RPMI7951 (cell line): Measurements from ENCODE around the gene GGCX. TPM values are rescaled to one million over a fixed set of nuclear protein-coding genes. Genes with fewer than 3 reads are reported as not detected.
A peak's percentile ranks its signal among the peaks of the same experiment; 100 is the strongest.
"Not testable (repeated sequence)": the region's sequence is repeated elsewhere in the genome, so short reads cannot be mapped to it uniquely, and the experiment has no call there.

ENCODE experiments used
- DNase-seq: peaks from one replicate; pipeline ENCODE4 v3.0.0-alpha.2; 2012; ENCODE audit warnings: low read depth
- total RNA-seq: library from RNA; depleted of rRNA; stranded (reverse); fragments of >200 nt; shearing (Covaris generic); gene quantifications from 2 replicates; pipeline ENCODE4 v1.2.3, GENCODE V29; 2014

GGCX gene
- total RNA-seq, 1 experiment from 2014 or later: 52.4 TPM

GRCh38 chr2:85594715-85595300 is 33.5 kb upstream of the GGCX start:
- no peak for DNase-seq

DNA sequence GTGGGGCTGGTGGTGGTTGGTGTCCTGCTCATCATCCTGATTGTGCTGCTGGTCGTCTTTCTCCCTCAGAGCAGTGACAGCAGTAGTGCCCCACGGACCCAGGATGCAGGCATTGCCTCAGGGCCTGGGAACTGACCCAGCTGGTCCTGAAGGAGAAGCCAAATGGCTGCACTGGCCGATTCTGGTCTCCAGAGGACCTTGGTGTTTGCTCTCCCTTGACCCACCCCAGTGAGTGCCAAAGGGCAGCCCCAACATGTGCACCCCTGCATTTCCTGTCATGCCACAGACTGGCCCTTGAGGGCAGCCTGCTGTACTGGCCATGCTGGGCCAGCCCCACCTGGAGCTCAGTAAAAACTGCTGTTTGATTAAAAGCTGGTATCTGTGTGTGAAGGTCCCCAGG is 31.7 kb upstream of the GGCX start:
- no peak for DNase-seq

- DNase-seq: not testable (repeated sequence)
These were observed 31.0 kb upstream of the GGCX start for GRCh38 chr2:85592299-85592698.

DNA sequence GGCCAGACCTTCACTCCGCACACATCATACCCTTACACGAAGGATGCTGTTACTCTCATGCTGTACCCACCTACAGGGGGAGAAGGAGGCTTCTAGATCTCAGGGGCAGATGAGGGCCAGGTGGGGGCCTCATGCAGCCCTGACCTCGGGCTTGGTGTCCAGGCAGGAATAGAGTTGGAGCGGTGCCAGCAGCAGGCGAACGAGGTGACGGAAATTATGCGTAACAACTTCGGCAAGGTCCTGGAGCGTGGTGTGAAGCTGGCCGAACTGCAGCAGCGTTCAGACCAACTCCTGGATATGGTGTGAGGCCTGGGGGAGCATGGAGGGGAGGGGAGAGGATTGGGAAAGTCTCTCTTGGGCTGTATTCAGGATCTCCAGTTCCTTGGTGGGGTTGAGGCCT is 30.3 kb upstream of the GGCX start:
- DNase-seq: no peak

DNA sequence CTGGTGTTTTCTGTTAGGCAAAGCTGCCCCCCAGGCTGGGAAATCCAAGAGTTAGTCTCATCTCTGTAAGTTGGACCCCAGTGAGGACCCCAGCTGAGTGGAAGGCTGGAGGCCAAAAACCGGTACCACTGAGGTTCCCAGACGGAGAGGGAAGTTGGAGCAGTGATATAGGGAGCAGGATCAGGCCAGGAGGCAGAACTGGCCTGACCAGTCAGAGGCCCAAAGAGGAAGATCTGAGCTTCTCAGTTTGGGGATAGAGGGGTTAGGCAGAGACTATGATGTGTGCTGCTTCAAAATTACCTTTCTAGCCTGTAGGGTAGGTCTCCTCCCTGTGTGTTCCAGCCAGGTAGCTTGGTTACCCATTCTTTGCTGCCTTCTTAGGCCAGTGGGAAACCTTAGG is 29.7 kb upstream of the GGCX start:
- DNase-seq: no peak

- DNase-seq: peak; percentile 93
These were observed 28.9 kb upstream of the GGCX start for GRCh38 chr2:85589982-85590791.

DNA sequence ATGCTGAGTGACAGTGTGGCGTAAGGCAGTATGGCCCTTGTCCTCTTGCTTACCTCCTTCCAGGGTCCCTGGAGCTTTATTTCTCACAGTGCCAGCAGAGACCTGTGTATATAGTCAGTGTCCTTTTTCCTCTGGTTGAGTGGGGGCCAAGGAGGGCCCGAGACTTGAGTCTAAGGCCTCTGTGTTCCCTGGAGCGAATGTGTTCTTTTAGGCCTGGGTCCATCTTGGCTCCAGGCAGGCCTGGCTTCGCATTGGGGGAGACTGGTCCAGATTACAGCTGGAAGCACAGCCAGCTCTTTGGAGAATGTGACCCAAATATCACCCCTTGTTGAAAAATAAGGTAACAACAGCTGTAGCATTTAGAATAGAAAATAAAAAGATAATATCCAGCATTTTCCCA is 27.9 kb upstream of the GGCX start:
- DNase-seq: no peak

- no peak for DNase-seq
These were observed 27.4 kb upstream of the GGCX start for GRCh38 chr2:85588645-85589044.

- DNase-seq: no peak
These were observed 26.9 kb upstream of the GGCX start for GRCh38 chr2:85588236-85588635.

GRCh38 chr2:85585781-85586105 is 24.4 kb upstream of the GGCX start:
- DNase-seq: peak; percentile 78

- DNase-seq: peak; percentile 97
These were observed 23.8 kb upstream of the GGCX start for GRCh38 chr2:85584857-85585780.

GRCh38 chr2:85584354-85584856 is 23.1 kb upstream of the GGCX start, which contains the start of gene VAMP5:
Gene VAMP5 (plus strand): TSS chr2:85584431. CDS start chr2:85584491, 60 bp downstream.
- peak; percentile 46 for DNase-seq

DNA sequence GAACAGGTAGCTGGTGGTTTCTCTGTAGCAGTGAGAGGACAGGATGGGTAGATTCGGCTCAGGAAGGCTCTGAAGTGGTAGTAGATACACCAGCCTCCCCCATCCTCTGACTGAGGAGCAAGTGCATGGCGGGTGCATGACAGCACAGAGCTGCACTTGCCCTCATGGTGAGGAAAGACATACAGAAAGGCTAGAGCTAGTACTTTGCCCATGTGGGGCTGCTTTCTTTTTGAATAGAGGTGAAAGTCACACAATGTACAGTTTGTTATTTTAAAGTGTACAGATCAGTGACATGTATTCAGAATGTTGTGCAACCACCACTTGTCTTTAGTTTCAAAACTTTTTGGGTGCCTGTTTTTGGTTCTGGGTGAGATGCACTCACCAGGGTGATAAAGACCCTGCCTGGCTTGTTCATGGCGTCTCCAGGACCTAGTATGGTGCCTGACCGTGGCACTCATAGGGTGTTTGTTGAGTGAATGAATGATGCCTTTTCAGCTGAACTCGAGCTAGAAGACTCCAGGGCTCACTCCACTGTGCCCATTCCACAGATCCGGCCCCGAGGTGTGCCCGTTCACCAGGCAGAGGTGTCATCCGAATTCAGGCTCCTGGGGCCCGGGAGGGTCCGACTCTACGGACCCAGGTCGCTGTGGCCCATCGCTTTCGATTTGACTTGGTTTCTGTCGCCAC is 22.5 kb upstream of the GGCX start:
- no peak for DNase-seq

- DNase-seq: no peak
These were observed 21.2 kb upstream of the GGCX start for GRCh38 chr2:85582492-85582891.

- DNase-seq: no peak
These were observed 18.9 kb upstream of the GGCX start for GRCh38 chr2:85580206-85580605.

GRCh38 chr2:85579266-85579935 is 18.1 kb upstream of the GGCX start:
- no peak for DNase-seq

DNA sequence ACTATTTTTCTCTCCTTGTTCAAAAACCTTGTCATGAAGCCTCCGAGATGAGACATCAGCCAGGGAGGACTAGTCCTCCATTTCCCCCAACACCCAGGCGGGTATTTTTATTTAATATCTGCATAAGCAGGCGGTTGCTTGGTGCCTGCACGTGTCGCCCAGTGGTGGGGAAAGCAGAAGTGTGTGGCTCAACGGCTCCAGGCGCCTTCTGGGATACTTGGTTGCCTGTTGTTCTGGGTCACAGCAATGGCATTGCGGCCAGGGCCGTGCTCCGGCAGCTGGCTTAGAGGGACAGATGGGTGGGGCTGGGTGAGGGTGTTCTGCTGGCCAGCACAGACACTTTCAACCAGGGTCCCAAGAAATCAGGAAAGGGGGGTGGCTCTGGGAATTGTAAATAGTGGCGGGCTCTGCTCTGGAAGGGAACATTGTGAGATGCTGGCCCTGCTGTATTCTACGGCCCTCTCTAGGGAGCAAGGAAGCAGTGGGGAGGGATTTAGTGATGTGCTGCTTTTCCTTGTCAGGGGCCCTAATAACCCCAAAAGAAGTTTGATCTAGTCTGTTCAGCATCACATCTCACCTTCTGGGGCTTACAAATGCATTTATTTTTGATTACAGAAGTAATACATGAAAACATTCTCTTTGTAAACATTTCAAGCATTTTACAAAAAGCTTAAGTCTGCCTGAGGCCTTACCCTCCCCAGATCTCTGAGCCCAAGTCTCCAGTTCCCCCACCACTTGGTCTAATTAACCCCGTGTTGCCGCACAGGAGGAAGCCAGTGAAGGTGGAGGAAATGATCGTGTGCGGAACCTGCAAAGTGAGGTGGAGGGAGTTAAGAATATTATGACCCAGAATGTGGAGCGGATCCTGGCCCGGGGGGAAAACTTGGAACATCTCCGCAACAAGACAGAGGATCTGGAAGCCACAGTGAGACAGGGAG is 17.2 kb upstream of the GGCX start:
- peak; percentile 29 for DNase-seq

DNA sequence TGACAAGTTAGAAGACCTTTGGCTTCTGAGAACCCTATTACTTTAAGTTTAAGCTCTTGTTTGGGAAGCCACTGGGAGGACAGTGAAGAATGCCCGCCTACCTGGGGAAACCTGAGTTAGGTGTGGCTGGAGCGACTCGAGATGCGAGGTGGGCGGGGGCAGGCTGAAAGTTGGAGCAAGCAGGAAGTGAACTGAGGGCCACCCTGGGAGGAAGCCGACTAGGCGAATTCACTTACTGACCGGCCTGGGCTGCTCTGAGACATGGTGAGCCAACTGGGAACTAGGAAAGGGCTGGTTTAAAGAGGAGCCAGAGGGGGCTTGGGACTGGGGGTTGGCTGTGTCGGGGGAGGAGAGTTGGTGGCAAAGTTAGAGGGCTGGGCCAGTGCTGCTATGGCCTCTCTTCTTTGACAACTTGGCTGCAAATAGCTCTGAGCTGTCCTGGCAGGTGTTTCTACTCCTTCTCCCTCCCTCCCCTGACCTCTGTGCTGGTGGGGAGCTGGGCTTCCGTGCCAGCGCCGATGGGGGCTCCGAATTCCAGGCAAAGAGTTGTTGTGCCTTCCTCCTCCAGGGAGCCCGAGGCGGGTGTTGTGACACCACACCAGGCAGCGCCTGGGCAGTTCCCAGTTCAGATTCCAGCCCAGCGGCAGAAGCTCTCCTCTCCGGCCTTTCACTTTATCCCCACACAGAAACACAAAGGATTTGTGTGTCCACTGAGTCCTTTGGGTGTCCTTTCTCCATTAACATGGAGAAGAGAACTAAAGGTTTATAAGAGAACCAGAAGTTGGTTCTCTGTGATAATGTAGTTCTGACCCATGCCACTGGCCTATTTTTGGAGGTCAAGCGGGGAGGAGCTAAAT is 16.3 kb upstream of the GGCX start, which contains the start of gene VAMP8:
Gene VAMP8 (plus strand): TSS at position 201 of the 857 bp plus-strand sequence. CDS start 61 bp downstream, at position 262.
- DNase-seq: peak; percentile 70

DNA sequence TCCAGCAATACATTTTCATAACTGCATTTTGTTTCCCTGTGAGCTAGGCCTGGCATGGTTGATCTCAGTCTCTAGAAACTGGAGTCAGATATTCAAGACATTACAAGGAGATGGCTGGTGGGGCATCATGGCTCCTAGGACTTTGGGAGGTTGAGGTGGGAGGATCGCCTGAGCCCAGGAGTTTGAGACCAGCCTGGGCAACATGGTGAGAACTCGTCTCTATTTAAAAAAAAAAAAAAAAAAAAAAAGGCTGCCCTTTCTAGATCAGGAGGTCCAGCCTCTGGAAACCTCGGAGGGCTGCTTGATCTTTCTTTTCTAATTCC is 15.7 kb upstream of the GGCX start:
- no peak for DNase-seq
